Smooth muscle cell (in vitro differentiated cells): Measurements from ENCODE around the gene LCE5A. TPM values are rescaled to one million over a fixed set of nuclear protein-coding genes. Genes with fewer than 3 reads are reported as not detected.

Experiments
- DNase-seq: peaks from one replicate; lab custom pipeline; 2025; ENCODE audit not compliant: unreplicated experiment; lab: John Stamatoyannopoulos, UW
- H2AFZ ChIP-seq: fragments of 200-600 bp; sonication (generic); 2 replicates; pipeline ENCODE4 v1.6.0; 2016; ENCODE audit warnings: antibody characterized with exemption, low read depth, mild to moderate bottlenecking
- H3F3A ChIP-seq: fragments of 200-600 bp; sonication (generic); 2 replicates; pipeline ENCODE4 v1.6.0; 2017; ENCODE audit warnings: antibody characterized with exemption, low read depth
- H3K27ac ChIP-seq: fragments of 200-600 bp; sonication (generic); 2 replicates; pipeline ENCODE4 v1.5.1; 2016; ENCODE audit warnings: low read depth, mild to moderate bottlenecking
- H3K27me3 ChIP-seq: fragments of 200-600 bp; sonication (generic); 2 replicates; pipeline ENCODE4 v1.6.1; 2016; ENCODE audit warnings: low read depth, mild to moderate bottlenecking
- H3K36me3 ChIP-seq: fragments of 200-600 bp; sonication (generic); 2 replicates; pipeline ENCODE4 v1.5.1; 2016; ENCODE audit warnings: low read depth
- H3K4me1 ChIP-seq: fragments of 200-600 bp; sonication (generic); 2 replicates; pipeline ENCODE4 v1.5.1; 2016; ENCODE audit warnings: low read depth
- H3K4me2 ChIP-seq: fragments of 200-600 bp; sonication (generic); 2 replicates; pipeline ENCODE4 v1.6.0; 2016; ENCODE audit warnings: mild to moderate bottlenecking
- H3K4me3 ChIP-seq: fragments of 200-600 bp; sonication (generic); 2 replicates; pipeline ENCODE4 v1.5.1; 2016; ENCODE audit warnings: mild to moderate bottlenecking
- H3K79me2 ChIP-seq: fragments of 200-600 bp; sonication (generic); 2 replicates; pipeline ENCODE4 v1.6.0; 2016; ENCODE audit warnings: low read depth, mild to moderate bottlenecking
- H3K9ac ChIP-seq: fragments of 200-600 bp; sonication (generic); 2 replicates; pipeline ENCODE4 v1.6.0; 2016; ENCODE audit warnings: low read depth
- H3K9me3 ChIP-seq: fragments of 200-600 bp; sonication (generic); replicated peaks from 2 replicates; pipeline ENCODE4 v1.5.1; 2016; ENCODE audit warnings: low read depth
- H4K20me1 ChIP-seq: fragments of 200-600 bp; sonication (generic); 2 replicates; pipeline ENCODE4 v1.6.0; 2016; ENCODE audit warnings: low read depth
- WGBS: methylation state at CpG from one replicate; pipeline ENCODE4 v1.1.7; 2016; ENCODE audit warnings: low lambda C conversion rate; 5-methylcytosine and 5-hydroxymethylcytosine counted together
- polyA plus RNA-seq: library from polyadenylated mRNA; unstranded; fragments of >200 nt; fragmentation: Nextera tagmentation; extraction: Ambion mirVana; gene quantifications from 2 replicates; pipeline ENCODE4 v1.2.1, GENCODE V29; 2016
- total RNA-seq: library from RNA; depleted of rRNA; stranded (reverse); fragments of >200 nt; gene quantifications from 2 replicates; pipeline ENCODE4 v1.2.3, GENCODE V29; 2014
- TF ChIP-seq, protein P1 (sequence below): fragments of 200-600 bp; sonication (generic); IDR thresholded peaks from 2 replicates; pipeline ENCODE4 v1.5.1; 2017; ENCODE audit warnings: borderline replicate concordance, mild to moderate bottlenecking, antibody characterized with exemption; ENCODE audit not compliant: insufficient read depth, poor library complexity, severe bottlenecking

The LCE5A gene
- total and polyA plus RNA-seq, 2 experiments from 2014 or later = not detected

DNA sequence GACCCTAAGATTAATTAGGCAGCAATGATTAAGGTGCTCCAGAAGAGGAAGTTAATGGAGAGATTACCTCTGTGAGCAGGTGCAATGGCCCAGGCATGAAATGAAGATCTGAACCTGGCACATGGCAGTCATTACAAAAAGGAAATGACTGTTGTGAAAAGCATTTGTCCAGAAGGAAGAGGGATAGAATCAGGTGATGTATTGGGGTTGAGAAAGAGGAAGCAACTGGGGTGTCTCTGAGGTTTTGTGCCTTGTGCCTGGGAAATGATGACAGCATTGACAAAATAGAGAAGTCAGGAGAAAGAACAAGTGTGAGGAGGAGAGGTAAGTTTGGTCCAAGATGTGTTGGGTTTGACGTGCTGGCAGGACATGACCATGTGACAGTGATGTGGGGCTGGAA lies 9.2 kb downstream of the LCE5A start:
- no peaks in the 10 kb centered on the region for H3K27me3 ChIP-seq
- H3K36me3 ChIP-seq = no peaks in the 10 kb centered on the region
- H3K9ac ChIP-seq = no peak overlapping the region
- TF ChIP-seq, protein P1, sequence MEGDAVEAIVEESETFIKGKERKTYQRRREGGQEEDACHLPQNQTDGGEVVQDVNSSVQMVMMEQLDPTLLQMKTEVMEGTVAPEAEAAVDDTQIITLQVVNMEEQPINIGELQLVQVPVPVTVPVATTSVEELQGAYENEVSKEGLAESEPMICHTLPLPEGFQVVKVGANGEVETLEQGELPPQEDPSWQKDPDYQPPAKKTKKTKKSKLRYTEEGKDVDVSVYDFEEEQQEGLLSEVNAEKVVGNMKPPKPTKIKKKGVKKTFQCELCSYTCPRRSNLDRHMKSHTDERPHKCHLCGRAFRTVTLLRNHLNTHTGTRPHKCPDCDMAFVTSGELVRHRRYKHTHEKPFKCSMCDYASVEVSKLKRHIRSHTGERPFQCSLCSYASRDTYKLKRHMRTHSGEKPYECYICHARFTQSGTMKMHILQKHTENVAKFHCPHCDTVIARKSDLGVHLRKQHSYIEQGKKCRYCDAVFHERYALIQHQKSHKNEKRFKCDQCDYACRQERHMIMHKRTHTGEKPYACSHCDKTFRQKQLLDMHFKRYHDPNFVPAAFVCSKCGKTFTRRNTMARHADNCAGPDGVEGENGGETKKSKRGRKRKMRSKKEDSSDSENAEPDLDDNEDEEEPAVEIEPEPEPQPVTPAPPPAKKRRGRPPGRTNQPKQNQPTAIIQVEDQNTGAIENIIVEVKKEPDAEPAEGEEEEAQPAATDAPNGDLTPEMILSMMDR = no peak
- no peak overlapping the region for H3K4me2 ChIP-seq
- peaks cover 6% of the 10 kb centered on the region for H3K9me3 ChIP-seq
- H3K4me1 ChIP-seq = no peaks in the 10 kb centered on the region
- no peaks in the 10 kb centered on the region for H4K20me1 ChIP-seq
- no peak overlapping the region for H2AFZ ChIP-seq
- no peak overlapping the region for H3K27ac ChIP-seq
- H3F3A ChIP-seq = no peaks in the 10 kb centered on the region
- no peaks in the 10 kb centered on the region for H3K79me2 ChIP-seq
- 52% methylated on average over 1 of the region's 1 CpG for WGBS
- no peak for DNase-seq
- H3K4me3 ChIP-seq = no peak overlapping the region

DNA sequence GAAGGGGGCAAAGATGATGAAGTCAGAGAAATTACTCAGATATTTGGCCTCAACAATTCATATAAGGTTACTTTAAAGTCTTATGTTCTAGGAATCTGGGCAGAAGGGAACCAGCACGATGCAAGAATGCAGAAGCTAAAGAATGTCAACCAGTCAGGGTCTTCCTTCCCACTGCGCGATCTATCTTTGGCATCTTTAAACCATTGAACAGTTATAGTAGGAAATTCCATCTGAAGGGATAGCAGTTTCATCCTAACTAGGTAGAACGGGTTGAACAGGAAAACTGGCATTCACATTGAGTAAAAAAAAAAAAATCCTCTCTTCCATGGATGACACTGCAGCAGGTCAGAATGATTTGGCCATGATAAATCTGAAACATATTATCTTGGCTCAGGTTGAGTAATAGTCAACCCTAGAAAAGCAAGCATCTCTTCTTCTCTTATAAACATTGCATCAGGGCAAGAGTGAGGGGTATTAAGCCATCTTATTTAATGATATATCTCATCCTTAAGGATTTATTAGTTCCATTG lies 10.0 kb downstream of the LCE5A start:
- 54% methylated on average over 4 of the region's 4 CpGs for WGBS
- TF ChIP-seq, protein P1 = no peak
- no peak overlapping the region for H3K9ac ChIP-seq

DNA sequence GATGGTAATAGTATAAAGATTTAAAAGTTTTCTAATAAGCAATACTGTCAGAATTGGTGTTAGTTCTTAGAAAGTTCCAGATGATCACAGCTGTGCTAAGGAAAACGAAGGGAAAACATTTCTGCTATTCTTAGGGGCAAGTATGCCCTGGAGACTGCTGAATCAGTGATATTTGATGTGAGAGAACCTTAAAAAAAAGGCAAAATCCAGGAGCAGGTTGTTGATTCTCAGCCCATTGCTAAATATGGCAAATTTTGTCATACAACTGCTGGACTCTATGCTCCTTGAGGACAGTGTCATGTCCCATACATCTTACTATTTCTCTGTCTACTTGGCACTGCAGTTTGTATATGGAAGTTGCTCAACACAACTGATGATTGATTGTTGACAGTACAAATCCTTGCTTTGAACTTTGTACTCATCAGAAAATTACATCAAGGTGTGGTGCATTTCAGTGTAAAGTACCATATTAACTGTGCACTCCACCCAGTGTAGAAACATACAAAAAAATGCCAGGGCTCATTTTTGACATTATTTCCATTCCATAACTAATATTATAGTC lies 14.6 kb downstream of the LCE5A start:
- TF ChIP-seq, protein P1 = no peak
- H4K20me1 ChIP-seq = no peaks in the 10 kb centered on the region

More for the DNA sequence above, 10.0 kb downstream of the LCE5A start:
- Histone ChIP-seq H3K9me3 (peaks cover 6% of the 10 kb centered on the region), H3K36me3 (no peaks in the 10 kb centered on the region), H3K27me3 (no peaks in the 10 kb centered on the region), H3K4me1 (no peaks in the 10 kb centered on the region), H2AFZ (no peak overlapping the region), H3K4me3 (no peak overlapping the region), H3K4me2 (no peak overlapping the region), H4K20me1 (no peaks in the 10 kb centered on the region), H3K27ac (no peak overlapping the region), H3F3A (no peaks in the 10 kb centered on the region), H3K79me2 (no peaks in the 10 kb centered on the region)
- no peak for DNase-seq

DNA sequence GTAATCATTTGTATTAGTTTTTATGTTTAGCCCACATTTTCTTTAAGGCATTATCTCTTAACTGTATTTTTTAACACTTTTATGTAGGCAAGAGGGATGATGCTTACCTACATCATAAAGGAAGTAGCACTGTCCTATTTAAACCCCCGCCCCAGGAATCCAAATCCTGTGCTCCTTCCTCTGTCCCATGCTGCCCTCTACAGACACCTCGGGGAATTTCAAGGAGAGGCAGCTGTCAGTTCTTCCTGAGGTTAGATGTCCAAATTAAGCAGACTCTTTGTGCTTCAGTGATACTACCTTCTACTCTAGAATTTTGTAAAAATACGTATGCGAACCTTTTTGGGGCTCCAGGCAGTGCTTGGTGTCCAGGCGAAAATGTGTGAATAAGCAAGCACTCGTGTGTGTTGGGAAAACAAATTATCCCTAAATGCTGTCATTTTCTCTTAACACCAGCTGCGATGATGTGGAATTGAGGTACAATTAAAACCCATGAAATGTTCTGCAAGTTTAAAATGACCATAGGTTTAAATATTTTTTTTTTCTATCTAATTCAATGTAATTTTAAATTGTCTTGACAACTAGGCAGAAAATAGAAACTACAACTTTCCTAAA lies 22.8 kb downstream of the LCE5A start:
- no peak for DNase-seq
- H3K9me3 ChIP-seq = peaks cover 20% of the 10 kb centered on the region
- H3K27ac ChIP-seq = no peak overlapping the region
- no peak overlapping the region for H2AFZ ChIP-seq
- no peaks in the 10 kb centered on the region for H3K79me2 ChIP-seq
- no peak overlapping the region for H3K4me2 ChIP-seq
- no peak overlapping the region for H3K9ac ChIP-seq
- H3K4me3 ChIP-seq = no peak overlapping the region
- no peaks in the 10 kb centered on the region for H4K20me1 ChIP-seq
- WGBS = 52% methylated on average over 7 of the region's 7 CpGs
- H3K4me1 ChIP-seq = no peaks in the 10 kb centered on the region
- H3K36me3 ChIP-seq = no peaks in the 10 kb centered on the region
- H3F3A ChIP-seq = no peaks in the 10 kb centered on the region
- H3K27me3 ChIP-seq = no peaks in the 10 kb centered on the region
- TF ChIP-seq, protein P1 = no peak

More for the DNA sequence above, 14.6 kb downstream of the LCE5A start:
- no peak overlapping the region for H3K4me2 ChIP-seq
- no peaks in the 10 kb centered on the region for H3K79me2 ChIP-seq
- no peak overlapping the region for H3K27ac ChIP-seq
- H3K4me3 ChIP-seq = no peak overlapping the region
- DNase-seq = no peak
- WGBS = 15% methylated on average over 1 of the region's 1 CpG
- no peaks in the 10 kb centered on the region for H3F3A ChIP-seq
- no peaks in the 10 kb centered on the region for H3K4me1 ChIP-seq
- H3K9me3 ChIP-seq = peaks cover 19% of the 10 kb centered on the region
- no peaks in the 10 kb centered on the region for H3K27me3 ChIP-seq
- no peak overlapping the region for H2AFZ ChIP-seq
- H3K36me3 ChIP-seq = no peaks in the 10 kb centered on the region
- H3K9ac ChIP-seq = no peak overlapping the region
